ENCODE data around the gene LRRC26.

- TF ChIP-seq, protein P1, sequence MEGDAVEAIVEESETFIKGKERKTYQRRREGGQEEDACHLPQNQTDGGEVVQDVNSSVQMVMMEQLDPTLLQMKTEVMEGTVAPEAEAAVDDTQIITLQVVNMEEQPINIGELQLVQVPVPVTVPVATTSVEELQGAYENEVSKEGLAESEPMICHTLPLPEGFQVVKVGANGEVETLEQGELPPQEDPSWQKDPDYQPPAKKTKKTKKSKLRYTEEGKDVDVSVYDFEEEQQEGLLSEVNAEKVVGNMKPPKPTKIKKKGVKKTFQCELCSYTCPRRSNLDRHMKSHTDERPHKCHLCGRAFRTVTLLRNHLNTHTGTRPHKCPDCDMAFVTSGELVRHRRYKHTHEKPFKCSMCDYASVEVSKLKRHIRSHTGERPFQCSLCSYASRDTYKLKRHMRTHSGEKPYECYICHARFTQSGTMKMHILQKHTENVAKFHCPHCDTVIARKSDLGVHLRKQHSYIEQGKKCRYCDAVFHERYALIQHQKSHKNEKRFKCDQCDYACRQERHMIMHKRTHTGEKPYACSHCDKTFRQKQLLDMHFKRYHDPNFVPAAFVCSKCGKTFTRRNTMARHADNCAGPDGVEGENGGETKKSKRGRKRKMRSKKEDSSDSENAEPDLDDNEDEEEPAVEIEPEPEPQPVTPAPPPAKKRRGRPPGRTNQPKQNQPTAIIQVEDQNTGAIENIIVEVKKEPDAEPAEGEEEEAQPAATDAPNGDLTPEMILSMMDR (IDR thresholded peaks at IDR 0.05; ENCODE audit: extremely low read depth in 1 of 2, insufficient read depth in 1 of 2, low read depth in 1 of 2, low read length in 2 of 2): no peak
- TF ChIP-seq POLR2AphosphoS5 (IDR thresholded peaks at IDR 0.05; ENCODE audit: insufficient read depth, low read depth, low read length): no peak
- TF ChIP-seq MAX (IDR thresholded peaks at IDR 0.05; ENCODE audit: insufficient read depth, insufficient read length): no peak
- no peak for TF ChIP-seq POLR2A (IDR thresholded peaks at IDR 0.05; ENCODE audit: low read depth, low read length)
- no peak for TF ChIP-seq MYC (IDR thresholded peaks at IDR 0.05; ENCODE audit: low read depth, low read length)
These were observed 6.0 kb downstream of the LRRC26 start for GRCh38 chr9:137163805-137164204.

Data from endothelial cell of umbilical vein (primary cell).